ENCODE data around the gene TMEM52.
"Not testable (repeated sequence)": the region's sequence is repeated elsewhere in the genome, so short reads cannot be mapped to it uniquely, and the experiment has no call there.

Gene TMEM52

DNA sequence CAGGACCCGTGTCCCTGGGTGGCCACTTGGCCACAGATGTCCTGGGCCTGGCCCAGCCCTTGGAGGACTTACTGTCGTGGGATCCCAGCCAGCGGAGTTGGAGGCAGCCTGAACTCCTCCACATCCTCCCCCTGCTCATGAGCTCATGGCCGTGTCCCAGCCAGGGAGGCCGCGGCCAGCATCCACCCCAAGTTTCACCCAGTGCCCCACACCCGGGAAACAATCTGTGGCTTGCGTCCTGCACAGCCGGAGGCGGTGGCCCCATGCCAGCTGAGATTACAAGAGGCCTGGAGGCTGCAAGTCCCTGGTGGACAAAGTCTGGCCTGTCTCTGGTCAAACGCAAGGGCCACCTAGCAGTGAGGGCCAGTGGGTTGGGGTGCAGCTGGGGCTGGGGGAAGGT is 27.5 kb upstream of the TMEM52 start:
- DNase-seq (ENCODE audit: low read depth, low spot score) = no peak

DNA sequence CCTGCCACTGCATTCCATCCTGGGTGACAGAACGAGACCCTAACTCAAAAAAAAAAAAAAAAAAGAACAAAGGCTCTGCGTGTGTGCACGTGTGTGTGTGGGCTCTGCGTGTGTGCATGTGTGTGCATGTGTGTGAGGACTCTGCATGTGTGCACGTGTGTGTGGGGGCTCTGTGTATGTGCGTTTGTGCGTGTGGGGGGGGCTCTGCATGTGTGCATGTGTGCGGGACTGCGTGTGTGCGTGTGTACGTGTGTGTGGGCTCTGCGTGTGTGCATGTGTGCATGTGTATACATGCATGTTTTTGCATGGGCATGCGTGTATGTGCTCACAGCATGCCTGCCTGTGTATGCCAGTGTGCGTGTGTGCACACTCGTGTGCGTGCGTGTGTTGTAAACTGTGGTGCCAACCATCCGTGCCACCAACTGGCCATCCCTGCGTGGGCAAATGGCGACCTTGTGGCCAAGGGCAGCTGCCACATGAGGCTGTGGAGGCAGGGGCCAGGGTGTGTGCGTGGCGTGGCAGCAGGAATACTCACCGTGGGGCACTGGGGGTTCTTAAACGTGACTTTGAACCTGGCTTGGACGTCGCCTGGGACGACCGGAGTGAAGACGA is 26.8 kb upstream of the TMEM52 start:
- no peak for DNase-seq (ENCODE audit: low read depth, low spot score)

DNA sequence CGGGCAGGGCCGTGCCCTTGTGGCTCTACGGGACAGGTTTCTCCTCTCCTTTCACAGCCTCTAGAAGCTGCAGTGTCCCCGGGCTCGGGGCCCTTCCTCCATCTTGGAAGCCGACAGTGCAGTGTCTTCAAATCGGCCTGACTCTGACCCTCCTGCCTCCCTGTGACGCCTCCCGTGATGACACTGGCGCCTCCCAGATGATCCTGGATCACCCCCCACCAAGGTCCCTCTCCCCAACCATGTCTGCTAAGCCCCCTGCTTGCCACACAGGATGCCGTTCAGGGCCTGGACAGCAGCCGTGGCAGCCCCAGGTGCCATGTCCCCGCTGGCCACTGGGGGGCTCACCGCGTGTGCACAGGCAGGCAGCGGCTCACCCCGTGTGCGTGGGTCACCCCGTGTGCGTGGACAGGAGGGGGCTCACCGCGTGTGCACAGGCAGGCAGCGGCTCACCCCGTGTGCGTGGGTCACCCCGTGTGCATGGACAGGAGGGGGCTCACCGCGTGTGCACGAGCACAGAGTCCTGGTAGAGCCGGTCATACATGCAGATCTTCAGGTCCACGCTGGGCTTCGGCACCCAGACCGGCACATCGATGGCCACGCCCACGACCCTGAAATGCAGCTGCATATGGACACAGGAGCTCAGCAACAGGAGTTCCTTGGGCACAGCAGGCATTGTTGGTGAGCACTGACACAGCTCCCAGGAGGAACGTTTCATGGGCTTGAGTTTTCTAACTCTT is 24.9 kb upstream of the TMEM52 start:
- no peak for DNase-seq (ENCODE audit: low read depth, low spot score)

- DNase-seq (ENCODE audit: low read depth, low spot score) = no peak
Measured at GRCh38 chr1:1942753-1943656, 23.9 kb upstream of the TMEM52 start.

DNA sequence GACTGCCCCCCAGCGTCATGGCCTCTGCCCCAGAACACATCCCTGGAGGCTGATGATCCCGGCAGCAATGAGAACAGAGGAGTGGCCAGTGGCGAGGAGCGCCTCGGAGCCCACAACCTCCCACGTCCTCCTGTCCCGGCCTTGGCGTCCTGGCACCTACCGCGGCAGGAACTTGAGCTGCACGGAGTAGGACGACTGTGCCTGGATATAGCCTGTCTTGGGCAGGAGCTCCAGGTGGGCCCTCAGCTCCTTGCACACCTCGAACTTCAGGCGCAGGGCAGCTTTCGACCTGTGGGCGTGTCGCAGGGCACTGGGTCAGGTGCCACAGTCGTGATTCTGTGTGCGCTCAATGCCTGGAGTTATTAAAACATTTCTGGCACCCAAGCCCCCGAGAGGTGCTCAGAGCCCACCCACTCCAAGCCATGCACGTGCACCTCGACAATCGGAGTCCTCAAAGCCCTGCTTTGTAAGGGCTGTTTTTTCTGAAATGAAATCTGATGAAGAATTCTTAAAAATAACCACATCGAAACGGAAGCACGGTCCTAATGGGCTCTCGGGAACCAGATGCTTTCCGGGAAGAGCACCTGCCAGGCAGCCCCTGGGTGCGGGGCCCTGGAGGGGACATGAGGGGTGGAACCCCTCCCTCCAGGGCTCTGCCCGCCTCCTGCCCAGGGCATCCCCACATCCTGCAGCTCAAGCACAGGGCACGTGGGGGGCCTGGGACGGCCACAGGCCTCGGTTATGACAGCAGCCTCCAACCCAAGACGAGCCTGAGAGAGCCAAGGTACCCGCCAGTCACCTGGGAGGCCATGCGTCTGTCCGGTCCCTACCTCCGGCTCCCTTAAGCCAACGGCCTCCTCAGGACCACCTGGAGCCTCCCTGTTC is 23.0 kb upstream of the TMEM52 start:
- DNase-seq (ENCODE audit: low read depth, low spot score) = no peak

DNA sequence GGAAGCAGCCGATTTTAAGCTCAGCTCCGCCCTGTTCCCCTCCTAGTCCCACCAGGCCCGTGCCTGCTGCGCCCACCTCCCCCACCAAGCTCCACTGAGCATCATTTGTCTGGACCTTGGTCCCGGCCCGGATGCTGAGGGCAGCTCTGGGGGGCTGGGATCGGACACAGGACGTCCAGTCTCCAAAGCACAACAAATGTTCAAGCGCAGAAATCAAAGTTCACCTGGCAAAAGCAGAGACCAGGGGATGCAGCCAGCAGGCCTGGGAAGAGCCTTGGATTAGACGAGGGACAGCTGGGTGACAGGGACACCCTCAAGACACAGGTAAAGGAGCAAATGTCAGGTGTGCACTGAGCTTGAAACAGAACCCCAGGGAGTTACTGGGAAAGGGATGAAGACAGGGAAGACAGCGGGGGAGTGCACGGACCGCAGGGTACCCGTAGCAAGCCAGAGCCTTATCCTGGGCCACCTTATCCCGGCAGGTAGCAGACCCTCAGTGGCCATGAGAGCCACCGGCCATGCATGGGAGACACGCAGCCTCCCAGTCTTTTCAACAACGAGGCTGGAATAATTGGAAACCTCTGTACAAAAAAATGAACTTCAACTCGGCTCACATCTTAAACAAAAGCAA is 22.2 kb upstream of the TMEM52 start:
- no peak for DNase-seq (ENCODE audit: low read depth, low spot score)

DNA sequence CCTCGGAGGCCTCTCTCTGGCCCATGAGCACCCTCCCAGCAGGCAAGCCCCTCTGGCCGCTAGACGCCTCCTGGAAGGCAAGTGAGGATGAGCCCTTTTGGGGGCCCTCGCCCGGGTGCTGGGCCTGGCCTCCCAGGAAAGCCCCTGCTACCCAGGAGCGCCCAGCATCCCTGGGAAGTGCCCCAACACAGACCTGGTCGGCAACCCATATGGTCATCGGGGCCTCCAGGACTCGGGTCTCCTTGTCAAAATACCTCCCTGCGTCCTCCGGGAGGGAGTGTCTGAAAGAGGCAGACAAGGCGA is 21.0 kb upstream of the TMEM52 start:
- DNase-seq (ENCODE audit: low read depth, low spot score) = no peak

DNA sequence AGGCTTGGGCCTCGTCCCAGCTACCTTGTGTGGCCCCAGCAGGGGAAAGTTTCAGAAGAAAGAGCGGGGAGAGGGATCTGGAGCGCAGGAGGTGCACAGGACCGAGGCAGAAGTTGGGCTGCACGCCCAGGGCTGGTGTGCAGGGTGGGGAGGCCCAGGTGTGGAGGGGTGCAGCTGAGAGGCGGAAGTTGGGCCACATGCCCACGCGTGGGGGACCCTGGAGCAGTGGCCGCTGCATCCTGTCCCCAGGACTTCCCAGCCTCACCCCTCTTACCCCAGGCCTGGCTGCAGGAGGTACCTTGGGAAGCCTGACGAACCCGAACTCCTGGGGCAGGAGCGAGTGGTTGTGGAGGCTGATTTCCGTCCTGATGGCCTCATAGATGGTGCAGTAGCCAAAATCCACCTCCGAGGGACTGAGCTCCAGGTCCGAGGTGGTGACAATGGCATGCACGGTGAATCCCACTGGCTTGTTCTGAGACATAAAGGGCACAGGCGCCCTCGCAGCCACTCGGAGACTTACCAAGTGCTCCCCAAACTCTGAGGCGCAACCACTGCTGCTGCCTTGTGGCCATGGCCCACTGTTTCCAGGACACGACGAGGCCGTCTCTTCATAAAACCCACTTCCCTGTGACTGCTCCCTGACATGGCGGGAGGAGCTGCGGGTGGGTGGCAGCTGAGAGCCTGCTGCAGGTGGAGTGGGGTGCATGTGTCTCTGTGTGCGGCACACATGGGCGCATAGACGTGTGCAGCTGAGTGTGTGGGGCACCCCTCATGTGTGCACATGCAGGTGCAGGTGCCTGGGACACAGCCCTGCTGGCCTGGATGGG is 20.4 kb upstream of the TMEM52 start:
- DNase-seq (ENCODE audit: low read depth, low spot score) = no peak

- no peak for DNase-seq (ENCODE audit: low read depth, low spot score)
Measured at GRCh38 chr1:1938613-1939295, 19.7 kb upstream of the TMEM52 start.

DNA sequence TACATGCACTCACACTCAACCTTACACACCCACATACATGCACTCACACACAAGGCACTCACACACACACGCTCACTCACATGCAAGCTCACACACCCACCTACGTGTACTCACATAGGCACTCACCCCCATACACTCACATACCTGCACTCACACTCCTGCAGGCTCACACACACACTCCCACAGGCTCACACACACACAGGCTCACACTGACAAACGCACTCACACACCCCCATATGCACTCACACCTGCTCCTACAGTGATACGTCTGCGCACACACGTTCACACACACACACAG is 19.1 kb upstream of the TMEM52 start:
- no peak for DNase-seq (ENCODE audit: low read depth, low spot score)

DNA sequence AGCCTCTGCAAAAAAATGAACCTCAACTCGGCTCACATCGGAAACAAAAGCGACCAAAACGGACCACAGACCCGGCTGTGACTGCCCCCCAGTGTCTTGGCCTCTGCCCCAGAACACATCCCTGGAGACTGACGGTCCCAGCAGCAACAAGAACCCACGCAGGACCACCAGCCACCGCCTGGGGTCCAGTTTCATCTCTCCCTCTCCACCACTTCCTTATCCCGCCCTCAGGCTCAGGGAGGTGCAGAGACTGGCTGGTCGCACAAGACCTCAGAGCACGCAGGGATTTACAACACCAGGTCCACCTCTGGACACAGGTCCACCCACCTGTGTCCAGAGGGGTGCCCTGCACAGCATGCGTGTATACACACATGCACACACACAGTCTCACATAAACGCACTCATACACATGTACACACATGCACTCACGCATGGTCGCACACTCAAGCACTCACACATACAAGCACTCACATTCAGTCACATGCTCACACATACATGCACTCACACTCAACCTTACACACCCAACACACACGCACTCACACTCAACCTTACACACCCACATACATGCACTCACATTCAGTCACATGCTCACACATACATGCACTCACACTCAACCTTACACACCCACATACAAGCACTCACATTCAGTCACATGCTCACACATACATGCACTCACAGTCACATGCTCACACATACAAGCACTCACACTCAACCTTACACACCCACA is 18.6 kb upstream of the TMEM52 start:
- DNase-seq (ENCODE audit: low read depth, low spot score) = no peak

DNA sequence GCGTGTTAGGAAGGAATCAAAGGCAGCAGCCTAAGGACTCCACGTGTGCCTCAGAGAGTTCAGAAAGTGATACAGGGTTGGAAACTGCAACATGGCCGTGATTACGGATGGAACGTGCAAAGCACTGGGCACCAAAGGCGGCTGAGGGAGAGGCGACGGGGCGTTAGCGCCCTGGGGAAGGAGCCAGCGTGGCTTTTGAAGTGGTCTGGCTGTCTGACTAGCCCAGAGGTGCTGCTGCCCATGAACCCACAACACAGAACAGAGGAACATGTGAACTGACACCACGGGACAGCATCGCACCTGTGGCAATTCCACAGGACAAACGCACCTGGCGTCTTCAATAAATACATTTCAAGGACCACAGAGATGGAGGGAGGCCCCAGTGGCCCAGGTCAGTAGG is 18.0 kb upstream of the TMEM52 start:
- DNase-seq (ENCODE audit: low read depth, low spot score) = no peak

DNA sequence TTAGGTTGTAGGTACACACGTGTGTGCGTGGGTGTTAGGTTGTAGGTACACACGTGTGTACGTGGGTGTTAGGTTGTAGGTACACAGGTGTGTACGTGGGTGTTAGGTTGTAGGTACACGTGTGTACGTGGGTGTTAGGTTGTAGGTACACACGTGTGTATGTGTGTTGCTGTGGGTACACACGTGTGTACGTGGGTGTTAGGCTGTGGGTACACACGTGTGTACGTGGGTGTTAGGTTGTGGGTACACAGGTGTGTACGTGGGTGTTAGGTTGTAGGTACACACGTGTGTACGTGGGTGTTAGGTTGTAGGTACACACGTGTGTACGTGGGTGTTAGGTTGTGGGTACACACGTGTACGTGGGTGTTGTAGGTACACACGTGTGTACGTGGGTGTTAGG is 15.8 kb upstream of the TMEM52 start:
- DNase-seq (ENCODE audit: low read depth, low spot score) = not testable (repeated sequence)

DNA sequence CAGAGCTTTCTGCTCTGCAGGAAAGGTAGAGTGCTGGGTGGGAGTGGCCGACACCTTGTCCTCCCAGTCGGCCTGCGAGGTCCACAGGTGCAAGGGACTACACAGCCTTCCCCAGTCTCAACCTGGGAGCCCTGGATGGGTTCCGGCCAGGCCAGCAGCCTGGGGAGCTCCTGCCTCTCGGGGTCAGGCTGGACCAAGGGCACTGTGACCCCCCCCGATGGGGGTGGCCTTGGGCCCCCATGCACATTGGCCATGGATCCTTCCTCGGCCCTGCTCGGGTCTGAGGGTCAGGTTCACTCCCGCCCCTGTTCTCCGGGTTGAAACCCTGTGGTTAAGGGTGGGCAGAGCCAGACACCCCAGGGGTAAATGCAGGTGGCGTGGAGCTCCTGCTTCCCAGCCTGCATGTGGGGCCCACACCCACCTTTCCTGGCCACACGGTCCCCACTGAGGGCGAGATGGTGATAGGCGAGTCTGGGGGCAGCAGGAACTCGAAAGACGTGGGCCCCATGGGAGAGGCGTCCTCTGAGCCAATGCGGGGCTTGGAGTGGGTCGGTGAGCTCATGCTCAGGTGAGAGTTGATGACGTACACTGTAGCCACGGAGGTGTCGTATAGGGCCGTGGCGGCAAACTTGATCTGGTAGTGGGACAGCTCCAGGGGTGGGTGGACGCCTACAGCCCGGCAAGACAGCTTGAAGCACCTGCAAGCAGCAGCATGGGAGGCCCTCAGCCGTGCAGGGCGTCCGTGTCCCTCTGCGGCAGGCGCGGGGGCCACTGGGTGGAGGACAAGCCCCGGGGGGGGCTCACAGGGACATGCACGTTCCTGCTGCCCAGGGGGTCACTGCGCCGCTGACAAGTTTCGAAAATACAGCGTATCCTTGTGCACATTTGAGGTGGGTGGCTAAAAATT is 10.8 kb upstream of the TMEM52 start:
- no peak for DNase-seq (ENCODE audit: low read depth, low spot score)

DNA sequence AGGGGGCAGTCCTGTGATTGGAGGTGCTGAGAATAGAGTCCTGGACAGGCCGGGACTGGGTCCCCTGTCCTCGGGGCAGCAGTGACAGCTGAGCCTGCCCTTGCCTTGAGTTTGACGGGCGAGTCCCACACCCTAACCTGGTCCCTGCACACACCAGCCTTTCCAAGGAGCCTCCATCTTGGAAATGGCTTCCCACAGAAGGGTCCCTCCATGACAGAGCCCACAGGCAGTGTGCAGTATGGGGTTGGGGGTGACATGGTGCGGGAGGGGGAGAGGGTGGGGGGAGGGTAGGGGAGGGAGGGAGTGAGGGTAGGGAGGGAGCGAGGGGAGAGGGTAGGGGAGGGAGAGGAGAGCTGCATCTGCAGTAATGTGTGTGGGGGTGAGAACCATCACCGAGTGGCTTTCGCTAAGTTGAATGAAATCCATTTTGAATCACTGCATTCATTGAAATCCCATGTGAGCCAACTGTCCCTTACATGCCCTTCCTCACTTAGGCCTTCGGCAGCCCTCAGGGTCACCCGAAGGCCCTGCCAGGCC is 10.1 kb upstream of the TMEM52 start:
- DNase-seq (ENCODE audit: low read depth, low spot score) = no peak

- no peak for DNase-seq (ENCODE audit: low read depth, low spot score)
Measured at GRCh38 chr1:1928231-1929101, 9.4 kb upstream of the TMEM52 start.

GRCh38 chr1:1927751-1928150 is 8.7 kb upstream of the TMEM52 start:
- DNase-seq (ENCODE audit: low read depth, low spot score) = no peak

Measured in iPS DF 19.7 (cell line).